ENCODE results near the gene DCTN3. TPM values are rescaled to one million over a fixed set of nuclear protein-coding genes. Genes with fewer than 3 reads are reported as not detected.

DCTN3 gene
- total RNA-seq, 1 donor from 2014 or later, result 105 TPM

- Mint-ChIP-seq H3K4me1 (ENCODE audit: unreplicated experiment) (peaks cover 21% of the 10 kb centered on the region), H3K36me3 (ENCODE audit: unreplicated experiment) (no peaks in the 10 kb centered on the region), H3K27ac (ENCODE audit: unreplicated experiment) (no peak overlapping the region), H3K4me3 (ENCODE audit: unreplicated experiment) (no peak overlapping the region), H3K9me3 (ENCODE audit: unreplicated experiment) (no peaks in the 10 kb centered on the region), H3K27me3 (ENCODE audit: unreplicated experiment) (peaks cover 25% of the 10 kb centered on the region)
- no peak for TF ChIP-seq CTCF (IDR thresholded peaks at IDR 0.05)
- no peak for DNase-seq (ENCODE audit: extremely low spot score, unreplicated experiment)
These were observed 14.4 kb upstream of the DCTN3 start for GRCh38 chr9:34634551-34635248.

- Mint-ChIP-seq H3K36me3 (ENCODE audit: unreplicated experiment) (no peaks in the 10 kb centered on the region), H3K4me1 (ENCODE audit: unreplicated experiment) (peaks cover 27% of the 10 kb centered on the region), H3K9me3 (ENCODE audit: unreplicated experiment) (no peaks in the 10 kb centered on the region), H3K4me3 (ENCODE audit: unreplicated experiment) (no peak overlapping the region), H3K27ac (ENCODE audit: unreplicated experiment) (no peak overlapping the region), H3K27me3 (ENCODE audit: unreplicated experiment) (peaks cover 31% of the 10 kb centered on the region)
- peak; percentile 88 for TF ChIP-seq CTCF (IDR thresholded peaks at IDR 0.05)
- no peak for DNase-seq (ENCODE audit: extremely low spot score, unreplicated experiment)
These were observed 13.7 kb upstream of the DCTN3 start for GRCh38 chr9:34633851-34634550.

- DNase-seq (ENCODE audit: extremely low spot score, unreplicated experiment), result no peak
- Mint-ChIP-seq H3K27ac (ENCODE audit: unreplicated experiment) (no peak overlapping the region), H3K36me3 (ENCODE audit: unreplicated experiment) (no peaks in the 10 kb centered on the region), H3K4me1 (ENCODE audit: unreplicated experiment) (peaks cover 25% of the 10 kb centered on the region), H3K4me3 (ENCODE audit: unreplicated experiment) (no peak overlapping the region), H3K9me3 (ENCODE audit: unreplicated experiment) (no peaks in the 10 kb centered on the region), H3K27me3 (ENCODE audit: unreplicated experiment) (peaks cover 36% of the 10 kb centered on the region)
- TF ChIP-seq CTCF (IDR thresholded peaks at IDR 0.05), result no peak
These were observed 12.9 kb upstream of the DCTN3 start for GRCh38 chr9:34633166-34633565.

- Mint-ChIP-seq H3K27ac (ENCODE audit: unreplicated experiment) (no peak overlapping the region), H3K4me1 (ENCODE audit: unreplicated experiment) (peaks cover 12% of the 10 kb centered on the region), H3K4me3 (ENCODE audit: unreplicated experiment) (no peak overlapping the region), H3K36me3 (ENCODE audit: unreplicated experiment) (no peaks in the 10 kb centered on the region), H3K9me3 (ENCODE audit: unreplicated experiment) (no peaks in the 10 kb centered on the region), H3K27me3 (ENCODE audit: unreplicated experiment) (peaks cover 58% of the 10 kb centered on the region)
- no peak for DNase-seq (ENCODE audit: extremely low spot score, unreplicated experiment)
- no peak for TF ChIP-seq CTCF (IDR thresholded peaks at IDR 0.05)
These were observed 10.3 kb upstream of the DCTN3 start for GRCh38 chr9:34630402-34631154.

- Mint-ChIP-seq H3K36me3 (ENCODE audit: unreplicated experiment) (no peaks in the 10 kb centered on the region), H3K27me3 (ENCODE audit: unreplicated experiment) (peaks cover 63% of the 10 kb centered on the region), H3K4me1 (ENCODE audit: unreplicated experiment) (peaks cover 12% of the 10 kb centered on the region), H3K4me3 (ENCODE audit: unreplicated experiment) (peak overlapping the region; percentile 66), H3K9me3 (ENCODE audit: unreplicated experiment) (no peaks in the 10 kb centered on the region), H3K27ac (ENCODE audit: unreplicated experiment) (no peak overlapping the region)
- DNase-seq (ENCODE audit: extremely low spot score, unreplicated experiment), result no peak
- no peak for TF ChIP-seq CTCF (IDR thresholded peaks at IDR 0.05)
These were observed 9.2 kb upstream of the DCTN3 start for GRCh38 chr9:34629491-34629808.
